ENCODE measurements around the gene SBNO2. TPM values are rescaled to one million over a fixed set of nuclear protein-coding genes. Genes with fewer than 3 reads are reported as not detected.
"Not testable (repeated sequence)": the region's sequence is repeated elsewhere in the genome, so short reads cannot be mapped to it uniquely, and the experiment has no call there.

SBNO2 gene
- total RNA-seq, 1 donor from 2014 or later = 120 TPM

DNA sequence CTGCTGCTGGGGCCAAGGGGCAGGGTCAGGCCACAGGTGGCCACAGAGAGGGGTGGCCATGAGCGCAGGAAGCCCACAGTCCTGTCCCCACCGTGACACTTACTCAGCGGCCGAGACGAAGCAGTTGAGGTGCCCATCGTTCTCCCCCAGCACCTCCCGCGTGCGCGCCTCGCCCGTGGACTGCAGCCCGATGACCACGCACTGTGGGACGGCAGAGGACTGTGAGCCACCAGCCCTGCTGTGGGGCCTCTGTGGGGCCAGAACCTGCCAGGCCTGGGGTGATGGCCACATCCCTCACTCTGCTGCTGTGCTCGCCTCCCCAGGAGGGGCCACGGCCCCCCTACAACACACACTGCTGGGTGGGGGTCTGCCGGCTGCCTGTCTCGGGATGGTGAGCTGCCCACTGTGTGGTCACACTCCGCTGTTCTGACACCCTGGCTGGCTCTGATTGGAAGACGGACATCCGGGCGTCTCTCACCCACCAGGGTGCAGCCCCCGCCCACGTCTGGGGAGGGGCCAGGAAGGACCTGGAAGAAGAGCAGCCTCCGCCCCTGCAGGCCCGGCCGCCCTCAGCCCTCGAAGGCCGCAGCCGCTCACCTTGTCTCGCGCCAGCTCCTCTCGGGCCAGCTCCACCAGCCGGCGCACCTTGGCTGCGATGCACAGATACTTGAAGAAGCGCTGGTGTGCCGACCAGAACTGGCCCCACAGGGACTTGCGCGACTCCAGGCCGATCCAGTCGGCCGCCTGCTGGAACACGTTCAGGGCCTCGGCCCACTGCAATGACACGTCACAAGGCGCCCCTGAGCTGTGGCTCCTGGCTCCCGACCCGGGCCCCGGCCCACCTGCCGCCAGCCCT lies 57.1 kb downstream of the SBNO2 start:
- no peak for DNase-seq (ENCODE audit: low spot score in 2 of 2)
- Histone ChIP-seq H3K4me1 (peaks cover 6 to 16% of the 10 kb centered on the region in 2 donors), H3K9me3 (no peaks in the 10 kb centered on the region), H3K27ac (no peak overlapping the region), H3K4me3 (no peak overlapping the region), H3K27me3 (no peaks in the 10 kb centered on the region), H3K36me3 (peaks cover 87 to 89% of the 10 kb centered on the region in 2 donors)
- intact Hi-C loops (cut with DNase I) = no loop called here
- TF ChIP-seq, protein P1, sequence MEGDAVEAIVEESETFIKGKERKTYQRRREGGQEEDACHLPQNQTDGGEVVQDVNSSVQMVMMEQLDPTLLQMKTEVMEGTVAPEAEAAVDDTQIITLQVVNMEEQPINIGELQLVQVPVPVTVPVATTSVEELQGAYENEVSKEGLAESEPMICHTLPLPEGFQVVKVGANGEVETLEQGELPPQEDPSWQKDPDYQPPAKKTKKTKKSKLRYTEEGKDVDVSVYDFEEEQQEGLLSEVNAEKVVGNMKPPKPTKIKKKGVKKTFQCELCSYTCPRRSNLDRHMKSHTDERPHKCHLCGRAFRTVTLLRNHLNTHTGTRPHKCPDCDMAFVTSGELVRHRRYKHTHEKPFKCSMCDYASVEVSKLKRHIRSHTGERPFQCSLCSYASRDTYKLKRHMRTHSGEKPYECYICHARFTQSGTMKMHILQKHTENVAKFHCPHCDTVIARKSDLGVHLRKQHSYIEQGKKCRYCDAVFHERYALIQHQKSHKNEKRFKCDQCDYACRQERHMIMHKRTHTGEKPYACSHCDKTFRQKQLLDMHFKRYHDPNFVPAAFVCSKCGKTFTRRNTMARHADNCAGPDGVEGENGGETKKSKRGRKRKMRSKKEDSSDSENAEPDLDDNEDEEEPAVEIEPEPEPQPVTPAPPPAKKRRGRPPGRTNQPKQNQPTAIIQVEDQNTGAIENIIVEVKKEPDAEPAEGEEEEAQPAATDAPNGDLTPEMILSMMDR (IDR thresholded peaks at IDR 0.05) = no peak

DNA sequence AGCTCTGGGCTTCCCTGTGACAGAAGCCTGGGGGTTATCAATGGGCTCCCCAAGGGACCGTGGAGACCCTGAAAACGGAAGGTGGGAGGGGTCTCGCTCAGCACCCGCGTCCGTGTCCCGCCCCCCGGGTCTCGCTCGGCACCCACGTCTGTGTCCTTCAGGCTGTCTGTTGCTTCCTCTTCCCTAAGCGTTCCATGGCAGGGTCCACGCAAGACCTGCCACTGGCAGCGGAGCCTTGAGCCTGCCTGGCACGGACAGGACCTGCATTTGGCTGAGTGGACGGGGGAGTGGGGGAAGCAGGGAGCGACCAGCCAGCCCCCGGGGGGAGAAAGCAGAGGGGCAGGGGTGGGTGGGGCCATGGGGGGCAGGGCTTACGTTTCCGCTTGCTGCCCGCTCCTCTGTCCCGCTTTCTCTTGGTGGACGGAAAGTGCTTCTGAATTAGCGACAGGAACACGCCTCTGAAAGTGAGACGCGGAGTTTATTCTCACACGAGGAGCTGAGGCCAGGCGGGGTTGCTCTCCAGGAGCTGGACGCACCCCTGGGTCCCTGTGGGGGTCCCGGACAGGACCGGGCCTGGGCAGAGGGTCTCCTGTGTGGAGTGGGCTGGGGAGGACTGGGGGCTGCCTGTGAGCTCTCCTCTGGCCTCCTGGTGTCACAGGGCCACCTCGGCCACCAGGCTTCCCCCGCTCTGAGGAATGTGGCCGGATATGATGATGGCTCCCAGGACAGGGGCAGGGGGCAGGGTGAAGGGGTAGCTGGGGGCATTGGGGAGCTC lies 58.2 kb downstream of the SBNO2 start:
- DNase-seq (ENCODE audit: low spot score in 2 of 2) = no peak
- Histone ChIP-seq H3K4me1 (peaks cover 6 to 16% of the 10 kb centered on the region in 2 donors), H3K36me3 (peaks cover 87% of the 10 kb centered on the region in 2 donors), H3K9me3 (no peaks in the 10 kb centered on the region), H3K27ac (no peak overlapping the region), H3K4me3 (no peak overlapping the region), H3K27me3 (no peaks in the 10 kb centered on the region)
- TF ChIP-seq, protein P1 (IDR thresholded peaks at IDR 0.05) = no peak
- intact Hi-C loops (cut with DNase I) = no loop called here

DNA sequence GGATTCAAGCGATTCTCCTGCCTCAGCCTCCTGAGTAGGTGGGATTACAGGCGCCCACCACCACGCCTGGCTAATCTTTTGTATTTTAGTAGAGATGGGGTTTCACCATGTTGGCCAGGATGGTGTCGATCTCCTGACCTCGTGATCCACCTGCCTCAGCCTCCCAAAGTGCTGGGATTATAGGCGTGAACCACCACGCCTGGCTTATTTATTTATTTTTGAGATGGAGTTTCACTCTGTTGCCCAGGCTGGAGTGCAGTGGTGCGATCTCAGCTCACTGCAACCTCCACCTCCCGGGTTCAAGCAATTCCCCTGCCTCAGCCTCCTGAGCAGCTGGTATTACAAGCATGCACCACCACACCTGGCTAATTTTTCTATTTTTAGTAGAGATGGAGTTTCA lies 59.3 kb downstream of the SBNO2 start:
- intact Hi-C loops (cut with DNase I) = loop anchor here (5.0 kb wide), 1 partner anchor 78 kb away; no protein-coding TSS in a partner anchor
- not testable (repeated sequence) for H3K4me3 ChIP-seq; H3K9me3 ChIP-seq; H3K27ac ChIP-seq; H3K27me3 ChIP-seq; DNase-seq (ENCODE audit: low spot score in 2 of 2)
- peaks cover 86 to 87% of the 10 kb centered on the region in 2 donors for H3K36me3 ChIP-seq
- peaks cover 6 to 16% of the 10 kb centered on the region in 2 donors for H3K4me1 ChIP-seq

DNA sequence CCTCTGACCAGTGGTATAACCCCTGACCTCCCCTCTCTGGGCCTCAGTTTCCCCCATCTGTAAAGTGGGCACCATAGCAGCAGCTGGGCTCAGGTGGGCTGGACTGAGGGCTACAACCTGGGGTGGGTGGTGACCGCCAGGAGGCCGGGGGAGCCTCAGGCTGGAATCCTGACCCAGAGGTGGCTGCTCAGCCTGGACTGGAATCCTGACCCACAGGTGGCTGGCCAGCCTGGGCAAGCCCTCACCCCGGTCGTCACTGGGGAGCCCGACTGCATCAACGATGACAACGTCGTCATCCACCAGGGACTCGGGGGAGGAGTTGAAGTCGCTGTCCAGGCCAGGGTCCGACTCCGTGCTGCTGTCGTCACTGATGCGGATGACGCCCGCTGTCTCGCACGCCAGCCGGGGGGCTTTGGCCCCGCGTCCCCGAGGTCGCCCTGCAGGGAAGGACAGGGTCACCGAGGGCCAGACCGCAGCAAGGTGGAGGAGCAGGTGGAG lies 60.0 kb downstream of the SBNO2 start:
- Histone ChIP-seq H3K27me3 (no peaks in the 10 kb centered on the region), H3K4me3 (peak overlapping the region in 1 of 2 donors; percentile 38), H3K9me3 (no peaks in the 10 kb centered on the region), H3K36me3 (peaks cover 85 to 87% of the 10 kb centered on the region in 2 donors), H3K4me1 (peaks cover 6 to 16% of the 10 kb centered on the region in 2 donors), H3K27ac (peak overlapping the region; percentile 79 to 95)
- TF ChIP-seq, protein P1 (IDR thresholded peaks at IDR 0.05) = no peak
- no peak for DNase-seq (ENCODE audit: low spot score in 2 of 2)
- intact Hi-C loops (cut with DNase I) = loop anchor here (1.0 to 5.0 kb wide), 2 partner anchors 78 to 126 kb away; no protein-coding TSS in a partner anchor

DNA sequence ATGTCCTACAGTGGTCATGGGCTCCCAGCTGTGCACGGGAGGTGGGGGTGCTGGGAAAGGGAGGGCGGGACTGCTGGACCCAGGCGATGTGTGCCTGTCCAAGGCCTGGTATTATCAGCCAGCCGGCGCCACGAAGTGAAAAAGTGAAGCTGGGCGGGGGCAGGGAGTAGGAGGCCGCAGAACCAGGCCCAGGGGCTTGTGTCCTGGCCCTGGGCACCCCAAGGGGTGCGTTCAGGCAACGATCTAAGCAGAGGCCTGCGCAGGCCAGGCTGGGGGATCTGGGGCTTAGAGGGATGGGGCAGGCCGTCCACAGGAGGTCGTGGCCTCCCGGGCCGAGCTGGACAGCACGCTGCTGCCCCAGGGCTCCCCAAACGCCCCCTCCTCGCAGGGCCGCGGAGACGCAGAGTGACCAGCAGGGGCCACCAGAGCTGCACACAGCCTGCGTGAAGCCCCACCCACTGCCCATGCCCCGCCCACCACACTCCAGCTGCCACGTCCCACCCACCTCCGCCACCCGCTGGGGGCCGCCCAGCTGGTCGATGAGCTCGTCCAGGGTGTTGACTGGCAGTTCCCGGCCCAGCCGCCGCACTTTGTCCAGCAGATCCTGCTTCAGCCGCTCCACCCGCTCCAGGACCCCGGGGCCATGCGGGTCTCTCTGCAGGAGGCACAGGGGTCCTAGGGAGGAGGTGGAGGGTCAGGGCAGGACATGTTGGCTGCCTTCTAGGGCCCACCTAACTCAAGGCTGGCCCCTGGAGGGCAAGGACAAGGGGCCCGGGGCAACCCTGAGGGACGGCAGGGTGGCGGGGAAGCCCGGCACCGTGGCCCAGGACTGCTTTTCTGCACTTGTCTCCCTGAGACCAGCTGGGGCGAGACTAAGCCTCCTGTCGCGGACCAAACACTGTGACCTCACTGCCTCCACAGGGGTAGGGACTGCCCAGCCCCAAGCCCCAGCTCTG lies 60.8 kb downstream of the SBNO2 start:
- no peaks in the 10 kb centered on the region for H3K9me3 ChIP-seq
- peak; percentile 81 to 97 for DNase-seq (ENCODE audit: low spot score in 2 of 2)
- H3K4me3 ChIP-seq = peak overlapping the region in 1 of 2 donors; percentile 38
- peaks cover 83 to 88% of the 10 kb centered on the region in 2 donors for H3K36me3 ChIP-seq
- intact Hi-C loops (cut with DNase I) = loop anchor here (1.0 to 5.0 kb wide), 2 partner anchors 79 to 127 kb away; no protein-coding TSS in a partner anchor
- TF ChIP-seq, protein P1 (IDR thresholded peaks at IDR 0.05) = peak; percentile 95 to 98 (median 95)
- peak overlapping the region; percentile 79 to 95 for H3K27ac ChIP-seq
- H3K4me1 ChIP-seq = peaks cover 6 to 16% of the 10 kb centered on the region in 2 donors
- no peaks in the 10 kb centered on the region for H3K27me3 ChIP-seq
